HG03469 (cell line): Measurements from ENCODE around the gene KISS1R.
A peak's percentile ranks its signal among the peaks of the same experiment; 100 is the strongest.
"Not testable (repeated sequence)": the region's sequence is repeated elsewhere in the genome, so short reads cannot be mapped to it uniquely, and the experiment has no call there.

Experiments
- ATAC-seq: cut with Tn5 transposase; IDR thresholded peaks from one replicate; pipeline ENCODE4 v1.9.1; 2021; ENCODE audit warnings: mild to moderate bottlenecking, moderate library complexity, moderate number of reproducible peaks; ENCODE audit not compliant: unreplicated experiment

Gene KISS1R

DNA sequence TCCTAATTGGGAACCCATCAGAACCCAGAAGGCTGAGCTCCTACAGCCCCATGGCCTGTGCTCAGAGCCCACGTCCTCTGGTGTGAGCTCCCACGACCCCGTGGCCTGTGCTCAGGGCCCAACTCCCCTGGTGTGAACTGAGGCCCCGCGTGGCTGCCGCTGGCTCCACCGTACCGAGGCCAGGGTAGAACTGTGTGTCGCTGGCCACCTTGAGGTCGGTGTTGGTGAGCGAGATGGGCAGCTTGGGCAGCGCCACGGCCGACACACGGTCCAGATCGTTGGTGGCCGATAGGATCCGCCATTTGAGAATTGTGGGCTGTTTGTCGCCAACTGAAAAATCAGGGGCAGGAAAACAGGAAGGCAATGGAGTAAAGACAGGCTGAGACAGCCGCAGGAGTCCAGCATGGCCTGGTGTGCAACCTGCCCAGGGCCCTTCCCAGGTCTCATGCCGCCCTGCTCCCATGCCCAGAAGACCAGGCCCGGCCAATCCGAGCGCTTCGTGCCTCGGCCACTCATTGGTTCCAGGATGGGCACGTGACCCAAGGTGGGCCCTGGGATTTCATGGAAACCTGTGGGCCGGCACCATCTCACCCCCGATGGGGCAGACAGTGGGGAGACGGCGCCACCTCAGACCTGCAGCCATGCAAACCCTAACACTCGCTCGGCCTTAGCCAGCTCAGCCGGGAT lies 35.6 kb upstream of the KISS1R start:
- ATAC-seq = no peak

DNA sequence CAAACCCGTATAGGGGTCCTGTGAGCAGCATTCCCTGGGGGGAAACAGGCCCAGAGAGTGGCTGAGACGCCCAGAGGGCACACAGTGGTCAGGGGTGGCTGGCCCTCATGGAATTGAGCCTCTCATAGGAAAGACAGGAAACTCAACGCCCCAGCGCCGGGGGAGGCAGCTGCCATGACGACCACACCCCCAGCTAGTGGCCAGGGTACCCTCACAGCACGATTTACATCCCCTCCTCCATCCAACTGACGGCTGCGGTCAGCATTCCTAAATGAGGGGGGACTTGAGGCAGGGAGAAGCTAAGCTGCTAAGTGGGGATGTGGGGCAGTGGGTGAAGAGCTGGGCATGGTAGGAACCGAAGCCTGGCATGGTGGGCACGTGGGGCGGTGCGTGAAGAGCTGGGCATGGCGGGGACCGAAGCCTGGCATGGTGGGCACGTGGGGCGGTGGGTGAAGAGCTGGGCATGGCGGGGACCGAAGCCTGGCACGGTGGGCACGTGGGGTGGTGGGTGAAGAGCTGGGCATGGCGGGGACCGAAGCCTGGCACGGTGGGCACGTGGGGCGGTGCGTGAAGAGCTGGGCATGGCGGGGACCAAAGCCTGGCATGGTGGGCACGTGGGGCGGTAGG lies 34.1 kb upstream of the KISS1R start:
- no peak for ATAC-seq

DNA sequence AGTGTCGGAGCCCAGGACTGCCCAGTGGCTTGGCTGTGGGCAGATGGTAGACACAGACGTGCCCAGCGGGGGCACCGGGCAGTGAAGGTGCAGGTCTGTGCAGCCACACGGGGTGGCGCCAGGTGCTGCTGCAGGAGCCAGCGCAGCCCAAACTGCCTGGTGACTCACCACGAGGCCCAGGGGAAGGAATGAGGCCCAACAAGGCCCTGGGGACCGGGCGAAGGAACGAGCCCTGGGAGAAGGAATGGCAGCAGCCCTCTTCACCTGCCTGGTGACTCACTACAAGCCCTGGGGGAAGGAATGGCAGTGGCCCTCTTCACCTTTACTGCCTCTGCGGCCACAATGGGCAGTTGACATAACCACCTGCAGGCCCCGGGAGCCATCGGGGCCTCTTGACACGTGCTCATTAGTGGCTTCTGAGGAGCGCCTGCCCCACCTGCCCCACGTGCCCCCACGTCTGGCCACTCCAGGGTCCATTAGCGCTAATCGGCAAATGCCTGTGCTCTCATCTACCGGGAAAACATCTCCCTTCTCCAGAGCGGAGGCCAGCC lies 33.4 kb upstream of the KISS1R start:
- ATAC-seq = no peak

- ATAC-seq = no peak
Measured at GRCh38 chr19:884420-885211, 32.5 kb upstream of the KISS1R start.

DNA sequence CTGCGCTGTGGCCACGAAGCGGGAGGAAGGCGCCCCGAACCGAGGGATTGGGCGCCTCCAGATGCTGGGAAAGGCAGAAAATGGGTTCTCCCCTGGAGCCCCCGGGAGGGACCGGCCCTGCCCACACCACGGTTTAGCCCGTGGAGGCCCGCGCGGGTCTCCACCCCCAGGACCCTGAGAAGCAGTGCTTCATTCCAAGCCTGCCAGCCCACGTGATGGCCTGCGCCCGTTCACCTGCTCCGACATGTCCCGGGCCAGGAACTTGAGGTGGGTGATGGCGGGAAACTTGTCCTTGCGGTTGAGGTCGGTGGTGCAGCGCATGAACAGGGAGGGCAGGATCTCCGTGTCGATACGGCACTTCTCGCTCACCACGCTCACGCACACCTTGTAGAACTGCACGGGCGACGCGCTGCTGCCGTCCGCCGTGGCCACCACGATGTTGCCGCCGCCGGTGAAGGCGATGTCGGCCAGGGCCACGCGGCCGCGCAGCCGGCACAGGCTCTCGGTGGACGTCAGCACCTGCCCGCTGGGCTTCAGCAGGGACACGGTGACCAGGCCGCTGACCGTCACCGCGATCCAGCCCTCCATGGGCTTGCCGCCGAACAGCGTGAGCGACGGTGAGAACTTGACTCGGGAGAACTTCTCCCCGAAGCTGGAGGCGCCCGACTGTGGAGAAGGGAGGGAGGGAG lies 31.5 kb upstream of the KISS1R start:
- ATAC-seq = no peak

DNA sequence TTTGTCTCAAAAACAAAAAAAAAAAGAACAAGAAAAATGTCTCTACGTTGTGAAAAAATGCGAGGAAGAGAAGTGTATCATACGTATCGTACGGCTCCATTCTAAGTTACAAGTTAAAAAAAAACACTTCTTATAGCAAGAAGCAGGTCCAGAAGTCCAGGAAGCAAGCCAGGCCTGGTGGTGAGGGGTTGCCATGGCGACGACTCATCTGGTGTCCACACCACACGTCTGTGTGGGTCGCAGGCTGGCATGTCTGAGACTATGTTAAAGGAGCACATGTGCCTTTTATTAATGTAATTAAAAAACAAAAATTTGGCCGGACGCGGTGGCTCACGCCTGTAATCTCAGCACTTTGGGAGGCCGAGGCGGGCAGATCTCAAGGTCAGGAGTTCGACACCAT lies 30.1 kb upstream of the KISS1R start:
- no peak for ATAC-seq

DNA sequence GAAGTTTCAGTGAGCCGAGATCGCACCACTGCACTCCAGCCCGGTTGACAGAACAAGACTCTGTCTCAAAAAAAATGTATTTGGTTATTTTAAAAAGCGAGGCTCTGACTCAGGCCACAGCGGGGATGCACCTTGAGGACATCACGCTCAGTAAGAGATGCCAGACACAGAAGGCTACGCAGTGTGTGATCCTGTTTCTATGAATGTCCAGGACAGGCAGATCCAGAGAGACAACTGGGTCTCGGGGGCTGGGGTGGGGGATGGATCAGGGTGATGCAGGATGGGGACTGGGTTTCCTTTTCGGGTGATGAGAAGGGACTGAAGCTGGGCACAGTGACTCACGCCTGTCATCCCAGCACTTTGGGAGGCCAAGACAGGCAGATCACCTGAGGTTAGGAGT lies 29.5 kb upstream of the KISS1R start:
- no peak for ATAC-seq

DNA sequence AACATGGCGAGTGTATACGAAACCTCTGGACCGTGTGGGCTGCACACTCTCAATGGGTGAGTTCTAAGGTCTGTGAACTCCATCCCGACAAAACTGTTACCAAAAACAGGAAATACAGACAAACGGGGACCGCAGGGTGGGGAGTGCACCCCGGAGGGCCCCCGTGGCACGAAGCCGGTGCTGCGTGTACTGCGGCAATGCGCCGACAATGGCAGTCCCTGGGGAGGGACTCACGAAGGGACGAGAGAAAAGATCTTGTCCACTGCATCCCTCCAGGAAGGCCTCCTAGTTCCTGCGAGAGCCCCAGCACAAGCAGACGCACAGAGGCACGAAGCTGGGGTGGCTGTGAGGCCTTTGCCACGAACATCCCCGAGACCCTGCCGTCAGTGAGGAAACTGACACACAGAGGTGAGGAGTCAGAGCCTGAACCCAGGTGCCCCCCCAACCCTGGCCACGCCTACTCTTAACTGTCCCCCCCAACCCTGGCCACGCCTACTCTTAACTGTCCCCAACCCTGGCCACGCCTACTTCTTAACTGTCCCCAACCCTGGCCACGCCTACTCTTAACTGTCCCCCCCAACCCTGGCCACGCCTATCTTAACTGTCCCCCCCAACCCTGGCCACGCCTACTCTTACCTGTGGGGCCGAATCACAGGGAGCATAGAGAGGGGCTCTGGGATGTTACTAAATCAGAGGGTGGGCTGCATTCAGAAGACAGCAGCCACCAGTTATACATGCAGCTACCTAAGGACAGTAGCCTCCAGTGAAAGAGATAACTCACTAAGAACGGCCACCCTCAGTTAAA lies 28.4 kb upstream of the KISS1R start:
- no peak for ATAC-seq

DNA sequence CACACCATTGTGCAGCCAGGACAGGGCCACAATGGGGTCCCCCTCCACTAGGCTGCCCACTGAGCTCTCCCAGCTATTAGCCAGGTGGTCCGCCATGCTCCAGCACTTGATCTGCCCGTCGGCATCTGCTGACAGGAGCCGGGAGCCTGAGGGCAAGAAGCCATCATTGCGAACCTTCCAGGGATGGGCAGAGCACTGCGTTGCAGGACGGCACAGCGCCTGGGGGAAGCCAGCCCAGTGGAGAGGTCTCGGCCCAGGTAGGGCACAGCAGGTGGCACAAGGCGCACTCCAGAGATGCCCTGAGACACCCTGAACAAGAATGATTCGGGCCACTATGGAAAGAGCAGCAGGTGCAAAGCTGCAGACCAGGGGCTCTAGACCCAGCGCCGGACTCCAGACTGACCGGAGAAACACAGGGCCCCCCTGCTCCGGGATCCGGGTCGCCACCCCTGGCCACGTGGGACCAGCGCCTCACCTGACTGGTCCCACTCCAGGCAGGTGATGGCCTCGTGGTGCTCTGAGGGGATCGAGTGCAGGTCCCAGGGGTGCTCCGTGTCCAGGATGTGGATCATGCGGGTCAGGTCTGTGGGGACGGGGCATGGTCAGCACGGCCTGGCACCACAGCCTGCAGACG lies 27.4 kb upstream of the KISS1R start:
- no peak for ATAC-seq

GRCh38 chr19:890831-891230 lies 26.3 kb upstream of the KISS1R start:
- no peak for ATAC-seq

GRCh38 chr19:891421-892200 lies 25.5 kb upstream of the KISS1R start:
- ATAC-seq = not testable (repeated sequence)

GRCh38 chr19:892243-892893 lies 24.8 kb upstream of the KISS1R start:
- no peak for ATAC-seq

- ATAC-seq = peak; percentile 55
Measured at GRCh38 chr19:892894-893689, 24.0 kb upstream of the KISS1R start, which contains the start of the genes MED16 and RNU6-9. Gene MED16, minus strand, starts transcription at chr19:893187. Its CDS starts 2,056 bp downstream, at chr19:891131. Gene RNU6-9, plus strand, starts transcription at chr19:893484.

- no peak for ATAC-seq
Measured at GRCh38 chr19:896434-896833, 20.7 kb upstream of the KISS1R start.

GRCh38 chr19:896999-897398 lies 20.1 kb upstream of the KISS1R start:
- ATAC-seq = no peak

GRCh38 chr19:897442-898039 lies 19.6 kb upstream of the KISS1R start:
- no peak for ATAC-seq

- ATAC-seq = no peak
Measured at GRCh38 chr19:898663-899062, 18.5 kb upstream of the KISS1R start.
